Endothelial cell of umbilical vein (primary cell): Measurements from ENCODE around the gene GRM4.

ENCODE experiments used
- CTCF ChIP-seq, 2 donors: IDR thresholded peaks; 1 replicate in 1 of 2; 2 replicates in 1 of 2; pipeline ENCODE4 v1.5.1; 2011; ENCODE audit warnings: low read length in 2 of 2, mild to moderate bottlenecking in 2 of 2, moderate library complexity in 2 of 2, control low read depth in 1 of 2, inconsistent platforms in 1 of 2, low read depth in 1 of 2; ENCODE audit not compliant: insufficient read depth in 1 of 2; ENCODE audit errors: extremely low read depth in 1 of 2
- MAX ChIP-seq: IDR thresholded peaks from 2 replicates; pipeline ENCODE4 v1.6.1; 2011; ENCODE audit not compliant: insufficient read depth, insufficient read length
- POLR2AphosphoS5 ChIP-seq: IDR thresholded peaks from 2 replicates; pipeline ENCODE4 v1.6.1; 2012; ENCODE audit warnings: low read depth, mild to moderate bottlenecking, control low read depth, low read length, moderate library complexity; ENCODE audit not compliant: insufficient read depth

DNA sequence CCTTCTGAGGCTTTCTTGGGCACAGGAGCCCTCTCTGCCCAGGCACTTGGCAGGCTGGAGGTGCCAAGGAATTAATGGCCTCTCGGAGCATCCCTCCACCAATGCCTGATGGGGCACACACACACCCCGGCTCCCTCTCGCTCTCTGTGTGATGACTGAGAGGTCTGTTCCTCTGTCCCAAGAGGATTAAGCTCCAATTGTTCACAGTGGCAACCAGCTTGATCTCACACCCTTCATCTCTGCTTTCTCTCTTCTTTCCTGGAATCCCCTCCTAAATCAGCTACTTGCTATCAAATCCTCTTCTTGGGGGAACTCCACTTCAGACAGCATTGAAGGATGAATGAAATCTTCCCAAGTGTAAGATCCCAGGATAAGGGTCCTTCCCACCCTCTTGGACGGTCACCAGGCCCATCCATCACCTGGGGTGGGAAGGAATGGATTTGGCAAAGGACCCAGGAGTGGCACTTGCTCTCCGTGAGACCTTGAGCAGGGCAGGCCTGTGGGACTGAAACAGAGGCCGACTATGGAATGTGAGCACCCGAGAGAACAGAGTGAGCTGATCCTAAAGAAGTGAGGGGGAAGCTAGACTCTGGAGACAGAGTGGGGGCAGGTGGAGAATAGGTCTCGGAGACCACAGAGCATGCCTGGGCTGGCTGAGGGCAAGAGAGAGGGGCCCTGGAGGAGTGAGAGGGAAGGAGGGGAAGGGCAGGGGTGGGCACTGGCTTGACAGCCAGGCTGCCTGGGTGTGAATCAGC, 93.6 kb downstream of the GRM4 start:
- TF ChIP-seq POLR2AphosphoS5 (no peak), CTCF (IDR thresholded peaks at IDR 0.05; ENCODE audit: extremely low read depth in 1 of 2, insufficient read depth in 1 of 2, low read depth in 1 of 2, low read length in 2 of 2) (no peak), MAX (no peak)
